Fibroblast of lung (primary cell): ENCODE data around the gene CACNG8.

Experiments
- CTCF ChIP-seq, 2 donors: IDR thresholded peaks in 1 of 2; conservative IDR thresholded peaks in 1 of 2; 1 replicate in 1 of 2; 2 replicates in 1 of 2; pipeline ENCODE4 v1.5.1; 2011 to 2012; ENCODE audit warnings: low read length in 2 of 2, control low read depth in 1 of 2, inconsistent platforms in 1 of 2, low read depth in 1 of 2, mild to moderate bottlenecking in 1 of 2
- EZH2 ChIP-seq: IDR thresholded peaks from 2 replicates; pipeline ENCODE4 v1.5.1; 2012; ENCODE audit warnings: low read length, control low read depth, mild to moderate bottlenecking; ENCODE audit errors: missing control alignments

DNA sequence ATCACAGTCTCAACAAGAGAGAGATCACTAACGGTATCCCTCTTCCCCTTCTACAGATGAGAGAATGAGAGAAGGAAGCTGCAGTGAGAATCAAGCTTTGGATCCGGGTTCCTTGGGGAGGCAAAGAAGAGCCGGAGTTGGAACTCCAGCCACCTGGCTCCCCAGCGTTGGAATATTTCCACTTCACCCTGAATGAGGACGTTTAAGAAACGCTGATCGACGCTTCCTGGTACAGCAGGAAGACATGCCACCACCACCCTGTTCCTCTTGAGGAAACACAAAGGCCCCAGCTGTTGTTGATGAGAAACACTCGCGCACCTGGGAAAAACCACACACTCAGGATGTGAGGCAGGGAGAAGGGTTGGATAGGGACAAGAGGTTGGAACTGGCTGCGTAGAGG, 11.3 kb upstream of the CACNG8 start:
- TF ChIP-seq CTCF (conservative IDR thresholded peaks at IDR 0.05 in 1 of 2, IDR thresholded peaks at IDR 0.05 in 1 of 2; ENCODE audit: low read depth in 1 of 2, low read length in 2 of 2) (no peak), EZH2 (no peak)
